ENCODE data around the gene LDLRAD4.

GRCh38 chr18:13536578-13536977 lies 318.0 kb downstream of the LDLRAD4 start:
- TF ChIP-seq CTCF (conservative IDR thresholded peaks at IDR 0.05) = no peak
- TF ChIP-seq ZFX (IDR thresholded peaks at IDR 0.05) = no peak
